GM23338 (cell line): ENCODE results near the gene ICA1L. TPM values are rescaled to one million over a fixed set of nuclear protein-coding genes. Genes with fewer than 3 reads are reported as not detected.

Experiments
- ATAC-seq: fragments of 200-7000 bp; cut with Tn5 transposase; 3 replicates; pipeline ENCODE4 v1.9.1; 2020
- DNase-seq: peaks from one replicate; pipeline ENCODE4 v3.0.0-alpha.2; 2015; ENCODE audit warnings: low spot score
- H2AFZ ChIP-seq: fragments of 200-600 bp; sonication (generic); 2 replicates; pipeline ENCODE4 v1.8.0; 2016; ENCODE audit warnings: antibody characterized with exemption, mild to moderate bottlenecking, moderate library complexity
- H3F3A ChIP-seq: fragments of 200-600 bp; sonication (generic); replicated peaks from 2 replicates; pipeline ENCODE4 v1.8.0; 2017; ENCODE audit warnings: antibody characterized with exemption, mixed run types, low read depth
- H3K27ac ChIP-seq: fragments of 200-600 bp; sonication (generic); 2 replicates; pipeline ENCODE4 v1.6.1; 2016; ENCODE audit warnings: low read depth
- H3K27me3 ChIP-seq: fragments of 200-600 bp; sonication (generic); 2 replicates; pipeline ENCODE4 v1.8.0; 2016; ENCODE audit warnings: mild to moderate bottlenecking, mixed run types, moderate library complexity; ENCODE audit not compliant: insufficient read depth
- H3K36me3 ChIP-seq: fragments of 200-600 bp; sonication (generic); 2 replicates; pipeline ENCODE4 v1.8.0; 2016; ENCODE audit warnings: mild to moderate bottlenecking; ENCODE audit not compliant: insufficient read depth
- H3K4me1 ChIP-seq: fragments of 200-600 bp; sonication (generic); 2 replicates; pipeline ENCODE4 v1.8.0; 2016; ENCODE audit warnings: mild to moderate bottlenecking, moderate library complexity; ENCODE audit not compliant: insufficient read depth
- H3K4me2 ChIP-seq: fragments of 200-600 bp; sonication (generic); 2 replicates; pipeline ENCODE4 v1.7.1; 2017; ENCODE audit warnings: mixed run types
- H3K4me3 ChIP-seq: fragments of 200-600 bp; sonication (generic); 2 replicates; pipeline ENCODE4 v1.6.1; 2016; ENCODE audit warnings: mixed run types
- H3K79me2 ChIP-seq: fragments of 200-600 bp; sonication (generic); replicated peaks from 2 replicates; pipeline ENCODE4 v1.8.0; 2017; ENCODE audit warnings: mild to moderate bottlenecking; ENCODE audit not compliant: insufficient read depth
- H3K9me2 ChIP-seq: fragments of 200-600 bp; sonication (generic); 2 replicates; pipeline ENCODE4 v1.8.0; 2017; ENCODE audit not compliant: insufficient read depth
- H4K20me1 ChIP-seq: fragments of 200-600 bp; sonication (generic); replicated peaks from 2 replicates; pipeline ENCODE4 v1.8.0; 2017; ENCODE audit warnings: mild to moderate bottlenecking; ENCODE audit not compliant: insufficient read depth
- H3K27ac Mint-ChIP-seq: 2 replicates; pipeline ENCODE4 v1.8.0; 2020; ENCODE audit warnings: inconsistent platforms, mild to moderate bottlenecking, moderate library complexity, mixed read lengths
- H3K27me3 Mint-ChIP-seq: 3 replicates; pipeline ENCODE4 v1.8.0; 2022; ENCODE audit warnings: low read depth, mild to moderate bottlenecking, moderate library complexity, mixed read lengths, inconsistent platforms; ENCODE audit not compliant: insufficient read depth, poor library complexity
- H3K36me3 Mint-ChIP-seq: 3 replicates; pipeline ENCODE4 v1.8.0; 2021; ENCODE audit warnings: low read depth, mild to moderate bottlenecking, inconsistent platforms, moderate library complexity, mixed read lengths
- H3K4me1 Mint-ChIP-seq: 3 replicates; pipeline ENCODE4 v1.8.0; 2020; ENCODE audit warnings: mild to moderate bottlenecking, inconsistent platforms, mixed read lengths
- H3K4me3 Mint-ChIP-seq: 3 replicates; pipeline ENCODE4 v1.8.0; 2021; ENCODE audit warnings: moderate library complexity, mild to moderate bottlenecking, inconsistent platforms, mixed read lengths
- H3K9me3 Mint-ChIP-seq: 3 replicates; pipeline ENCODE4 v1.8.0; 2020; ENCODE audit warnings: moderate library complexity, mild to moderate bottlenecking, inconsistent platforms, mixed read lengths
- CREB1 ChIP-seq: fragments of 250-450 bp; sonication (Bioruptor Pico); IDR thresholded peaks from 2 replicates; pipeline ENCODE4 v1.5.0; 2020; ENCODE audit warnings: low read depth, mild to moderate bottlenecking, moderate library complexity
- EZH2 ChIP-seq: fragments of 200-600 bp; sonication (generic); IDR thresholded peaks from one replicate; pipeline ENCODE4 v1.8.0; 2017; ENCODE audit warnings: antibody characterized with exemption, mild to moderate bottlenecking, low read depth; ENCODE audit not compliant: unreplicated experiment
- JUNB ChIP-seq: IDR thresholded peaks from one replicate; pipeline ENCODE4 v1.6.1; 2016; ENCODE audit warnings: antibody characterized with exemption; ENCODE audit not compliant: unreplicated experiment
- NANOG ChIP-seq: IDR thresholded peaks from 2 replicates; pipeline ENCODE4 v1.6.1; 2016; ENCODE audit warnings: antibody characterized with exemption, borderline replicate concordance
- STAT1 ChIP-seq: IDR thresholded peaks from one replicate; pipeline ENCODE4 v1.6.1; 2016; ENCODE audit warnings: antibody characterized with exemption; ENCODE audit not compliant: unreplicated experiment
- ZNF114 ChIP-seq: fragments of 250-450 bp; sonication (Bioruptor Pico); IDR thresholded peaks from 2 replicates; pipeline ENCODE4 v1.5.0; 2020; ENCODE audit warnings: mild to moderate bottlenecking, moderate library complexity
- ZNF331 ChIP-seq: fragments of 250-450 bp; sonication (Bioruptor Pico); IDR thresholded peaks from 2 replicates; pipeline ENCODE4 v1.5.0; 2020; ENCODE audit warnings: low read depth, mild to moderate bottlenecking, moderate library complexity
- polyA plus RNA-seq: library from polyadenylated mRNA; unstranded; fragments of >200 nt; fragmentation: Nextera tagmentation; extraction: Ambion mirVana; gene quantifications from 2 replicates; pipeline ENCODE4 v1.2.1, GENCODE V29; 2016
- total RNA-seq: library from RNA; depleted of rRNA; stranded (reverse); fragments of >200 nt; shearing (Covaris generic); gene quantifications from 2 replicates; pipeline ENCODE4 v1.2.3, GENCODE V29; 2014
- TF ChIP-seq, protein P1 (sequence below), 2 experiments: fragments of 200-600 bp in 1 of 2; sonication (generic) in 1 of 2; conservative IDR thresholded peaks; 2 replicates each; pipeline versions ENCODE4 v1.5.1 to v1.6.1; 2016 to 2017; ENCODE audit warnings: antibody characterized with exemption in 2 of 2, low read depth in 2 of 2, mild to moderate bottlenecking in 2 of 2, moderate library complexity in 1 of 2
- TF ChIP-seq, protein P2 (sequence below): IDR thresholded peaks from one replicate; pipeline ENCODE4 v1.6.1; 2018; ENCODE audit warnings: antibody characterized with exemption; ENCODE audit not compliant: unreplicated experiment

Gene ICA1L
- total and polyA plus RNA-seq, 2 experiments from 2014 or later = 1.6 to 7.2 TPM

DNA sequence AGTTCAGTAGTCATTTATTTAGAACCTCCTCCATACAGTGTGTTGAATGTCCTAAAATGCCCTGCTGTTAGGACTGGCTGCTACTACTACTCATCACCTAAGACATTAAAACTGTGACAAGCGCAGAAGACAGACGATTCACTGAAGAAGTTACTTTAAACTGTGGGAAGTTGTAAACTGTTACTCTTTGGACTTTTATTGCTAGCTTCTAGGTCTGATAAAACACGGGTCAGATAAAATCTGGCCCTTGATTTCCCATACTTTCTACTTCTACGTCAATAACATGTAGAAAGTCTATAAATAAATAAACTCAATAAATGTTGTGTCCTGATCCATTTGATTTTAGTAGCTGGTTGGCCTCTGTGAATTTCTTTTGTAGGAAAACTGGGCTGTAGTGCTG, 113.4 kb downstream of the ICA1L start (continued):
- TF ChIP-seq, protein P1, sequence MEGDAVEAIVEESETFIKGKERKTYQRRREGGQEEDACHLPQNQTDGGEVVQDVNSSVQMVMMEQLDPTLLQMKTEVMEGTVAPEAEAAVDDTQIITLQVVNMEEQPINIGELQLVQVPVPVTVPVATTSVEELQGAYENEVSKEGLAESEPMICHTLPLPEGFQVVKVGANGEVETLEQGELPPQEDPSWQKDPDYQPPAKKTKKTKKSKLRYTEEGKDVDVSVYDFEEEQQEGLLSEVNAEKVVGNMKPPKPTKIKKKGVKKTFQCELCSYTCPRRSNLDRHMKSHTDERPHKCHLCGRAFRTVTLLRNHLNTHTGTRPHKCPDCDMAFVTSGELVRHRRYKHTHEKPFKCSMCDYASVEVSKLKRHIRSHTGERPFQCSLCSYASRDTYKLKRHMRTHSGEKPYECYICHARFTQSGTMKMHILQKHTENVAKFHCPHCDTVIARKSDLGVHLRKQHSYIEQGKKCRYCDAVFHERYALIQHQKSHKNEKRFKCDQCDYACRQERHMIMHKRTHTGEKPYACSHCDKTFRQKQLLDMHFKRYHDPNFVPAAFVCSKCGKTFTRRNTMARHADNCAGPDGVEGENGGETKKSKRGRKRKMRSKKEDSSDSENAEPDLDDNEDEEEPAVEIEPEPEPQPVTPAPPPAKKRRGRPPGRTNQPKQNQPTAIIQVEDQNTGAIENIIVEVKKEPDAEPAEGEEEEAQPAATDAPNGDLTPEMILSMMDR (conservative IDR thresholded peaks at IDR 0.05; ENCODE audit: low read depth in 2 of 2) = no peak
- TF ChIP-seq, protein P2, sequence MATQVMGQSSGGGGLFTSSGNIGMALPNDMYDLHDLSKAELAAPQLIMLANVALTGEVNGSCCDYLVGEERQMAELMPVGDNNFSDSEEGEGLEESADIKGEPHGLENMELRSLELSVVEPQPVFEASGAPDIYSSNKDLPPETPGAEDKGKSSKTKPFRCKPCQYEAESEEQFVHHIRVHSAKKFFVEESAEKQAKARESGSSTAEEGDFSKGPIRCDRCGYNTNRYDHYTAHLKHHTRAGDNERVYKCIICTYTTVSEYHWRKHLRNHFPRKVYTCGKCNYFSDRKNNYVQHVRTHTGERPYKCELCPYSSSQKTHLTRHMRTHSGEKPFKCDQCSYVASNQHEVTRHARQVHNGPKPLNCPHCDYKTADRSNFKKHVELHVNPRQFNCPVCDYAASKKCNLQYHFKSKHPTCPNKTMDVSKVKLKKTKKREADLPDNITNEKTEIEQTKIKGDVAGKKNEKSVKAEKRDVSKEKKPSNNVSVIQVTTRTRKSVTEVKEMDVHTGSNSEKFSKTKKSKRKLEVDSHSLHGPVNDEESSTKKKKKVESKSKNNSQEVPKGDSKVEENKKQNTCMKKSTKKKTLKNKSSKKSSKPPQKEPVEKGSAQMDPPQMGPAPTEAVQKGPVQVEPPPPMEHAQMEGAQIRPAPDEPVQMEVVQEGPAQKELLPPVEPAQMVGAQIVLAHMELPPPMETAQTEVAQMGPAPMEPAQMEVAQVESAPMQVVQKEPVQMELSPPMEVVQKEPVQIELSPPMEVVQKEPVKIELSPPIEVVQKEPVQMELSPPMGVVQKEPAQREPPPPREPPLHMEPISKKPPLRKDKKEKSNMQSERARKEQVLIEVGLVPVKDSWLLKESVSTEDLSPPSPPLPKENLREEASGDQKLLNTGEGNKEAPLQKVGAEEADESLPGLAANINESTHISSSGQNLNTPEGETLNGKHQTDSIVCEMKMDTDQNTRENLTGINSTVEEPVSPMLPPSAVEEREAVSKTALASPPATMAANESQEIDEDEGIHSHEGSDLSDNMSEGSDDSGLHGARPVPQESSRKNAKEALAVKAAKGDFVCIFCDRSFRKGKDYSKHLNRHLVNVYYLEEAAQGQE = no peak
- TF ChIP-seq ZNF114 (CRISPR knock-in tag) = no peak
- TF ChIP-seq CREB1 (CRISPR knock-in tag) = no peak

DNA sequence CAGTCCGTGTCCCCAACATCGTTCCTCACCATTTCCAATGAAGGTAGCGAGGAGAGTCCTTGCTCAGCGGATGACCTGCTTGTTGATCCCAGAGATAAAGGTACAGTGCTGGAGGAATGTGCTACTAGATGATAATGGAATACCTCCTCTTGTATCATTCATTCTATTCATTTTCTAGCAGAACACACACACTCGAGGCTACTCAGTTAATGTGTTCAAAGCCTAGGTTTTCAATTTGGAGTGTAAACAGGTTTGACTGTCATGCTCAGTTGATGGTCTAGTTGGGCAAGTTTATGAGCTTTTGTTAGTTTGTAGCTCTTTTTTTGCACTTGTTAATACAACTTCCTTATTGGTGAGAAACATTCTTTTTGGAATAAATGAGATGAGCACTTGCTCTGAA, 114.2 kb downstream of the ICA1L start:
- Mint-ChIP-seq H3K27ac (no peak overlapping the region), H3K36me3 (peaks cover 33% of the 10 kb centered on the region; the same call in 2 of the 3 replicates), H3K4me1 (no peaks in the 10 kb centered on the region), H3K9me3 (peaks cover 12% of the 10 kb centered on the region; the same call in 2 of the 3 replicates), H3K27me3 (no peaks in the 10 kb centered on the region), H3K4me3 (no peak overlapping the region)
- Histone ChIP-seq H2AFZ (no peak overlapping the region), H3K4me1 (no peaks in the 10 kb centered on the region), H3K36me3 (peaks cover 20% of the 10 kb centered on the region), H4K20me1 (peaks cover 6% of the 10 kb centered on the region; the same call in 1 of the 2 replicates), H3K27ac (no peak overlapping the region), H3K27me3 (no peaks in the 10 kb centered on the region), H3K4me2 (no peak overlapping the region), H3K4me3 (no peak overlapping the region), H3K79me2 (no peaks in the 10 kb centered on the region), H3K9me2 (no peaks in the 10 kb centered on the region), H3F3A (no peaks in the 10 kb centered on the region)
- TF ChIP-seq CREB1 (CRISPR knock-in tag) (no peak), ZNF331 (CRISPR knock-in tag) (no peak)
- ATAC-seq (no peak), DNase-seq (no peak)

GRCh38 chr2:202756598-202756997, 115.0 kb downstream of the ICA1L start:
- H3K4me1 ChIP-seq = no peaks in the 10 kb centered on the region
- TF ChIP-seq JUNB (no peak), NANOG (no peak), STAT1 (no peak), EZH2 (no peak)
- TF ChIP-seq, protein P2 = no peak
- ATAC-seq = no peak

More at GRCh38 chr2:202756598-202756997, 115.0 kb downstream of the ICA1L start:
- Mint-ChIP-seq H3K4me3 (no peak overlapping the region), H3K4me1 (no peaks in the 10 kb centered on the region), H3K9me3 (peaks cover 12% of the 10 kb centered on the region; the same call in 2 of the 3 replicates), H3K36me3 (peaks cover 36% of the 10 kb centered on the region; the same call in 2 of the 3 replicates), H3K27ac (no peak overlapping the region), H3K27me3 (no peaks in the 10 kb centered on the region)
- Histone ChIP-seq H3F3A (no peaks in the 10 kb centered on the region), H3K79me2 (no peaks in the 10 kb centered on the region), H3K4me3 (no peak overlapping the region), H2AFZ (no peak overlapping the region), H3K27ac (no peak overlapping the region), H3K9me2 (no peaks in the 10 kb centered on the region), H3K4me2 (no peak overlapping the region), H3K36me3 (peaks cover 20% of the 10 kb centered on the region), H3K27me3 (no peaks in the 10 kb centered on the region), H4K20me1 (peaks cover 6% of the 10 kb centered on the region; the same call in 1 of the 2 replicates)
- no peak for DNase-seq
